ENCODE measurements around the gene IL9. TPM values are rescaled to one million over a fixed set of nuclear protein-coding genes. Genes with fewer than 3 reads are reported as not detected.
A peak's percentile ranks its signal among the peaks of the same experiment; 100 is the strongest.

IL9 gene
- total and polyA plus RNA-seq, 2 of the 13 experiments (the other 11 are each of a cell fraction or from before 2014, with no cell fraction given): not detected

- TF ChIP-seq GLMP (CRISPR knock-in tag; IDR thresholded peaks at IDR 0.05; ENCODE audit: borderline replicate concordance) (no peak), STAG1 (CRISPR knock-in tag; IDR thresholded peaks at IDR 0.05) (no peak), KLF16 (CRISPR knock-in tag; IDR thresholded peaks at IDR 0.05) (no peak), ZNF331 (CRISPR knock-in tag; IDR thresholded peaks at IDR 0.05) (0 out of 2 replicates have a peak, but pooled peaks have one; percentile 16), MED13 (CRISPR knock-in tag; IDR thresholded peaks at IDR 0.05) (no peak), HIVEP1 (CRISPR knock-in tag; IDR thresholded peaks at IDR 0.05) (no peak), DMAP1 (CRISPR knock-in tag; IDR thresholded peaks at IDR 0.05) (no peak), MYC (CRISPR knock-in tag; IDR thresholded peaks at IDR 0.05; ENCODE audit: borderline replicate concordance) (no peak), SETDB1 (CRISPR knock-in tag; IDR thresholded peaks at IDR 0.05; ENCODE audit: borderline replicate concordance) (no peak), ZFP41 (CRISPR knock-in tag; IDR thresholded peaks at IDR 0.05; ENCODE audit: borderline replicate concordance) (no peak), EZH2 (conservative IDR thresholded peaks at IDR 0.05; ENCODE audit: low read depth, low read length) (no peak), NCOR1 (IDR thresholded peaks at IDR 0.05; ENCODE audit: borderline replicate concordance, low read length) (no peak), SMYD3 (CRISPR knock-in tag; IDR thresholded peaks at IDR 0.05) (no peak), NR1H2 (CRISPR knock-in tag; IDR thresholded peaks at IDR 0.05; ENCODE audit: borderline replicate concordance, low read depth) (no peak), ZKSCAN8 (CRISPR knock-in tag; IDR thresholded peaks at IDR 0.05; ENCODE audit: borderline replicate concordance) (no peak)
Observed at GRCh38 chr5:135869276-135869675, 26.4 kb downstream of the IL9 start (continued).

GRCh38 chr5:135868681-135869080, 27.0 kb downstream of the IL9 start:
- no peaks in the 10 kb centered on the region for H3K36me3 ChIP-seq (replicated peaks in 1 of 2; ENCODE audit: control insufficient read depth in 1 of 2, insufficient read depth in 2 of 2, low read length in 2 of 2)
- H3K9ac ChIP-seq (ENCODE audit: insufficient read depth, low read depth, low read length): no peak overlapping the region
- CTCF ChIA-PET (ENCODE audit: low intra/inter-chr PET ratio, low total read pairs): no interaction called here
- FAIRE-seq: peak; percentile 54
- H3K4me1 ChIP-seq (ENCODE audit: insufficient read depth, low read length): peaks cover 45% of the 10 kb centered on the region
- H2AFZ ChIP-seq (ENCODE audit: low read length): no peak overlapping the region
- no peaks in the 10 kb centered on the region for H3K79me2 ChIP-seq (ENCODE audit: insufficient read depth, low read length)
- no peak overlapping the region for H3K4me3 ChIP-seq (replicated peaks in 1 of 3; ENCODE audit: insufficient read depth in 1 of 3, low read depth in 2 of 3, low read length in 3 of 3)
- H3K27me3 ChIP-seq (ENCODE audit: control insufficient read depth in 1 of 2, insufficient read depth in 2 of 2, low read length in 2 of 2): no peaks in the 10 kb centered on the region; a peak in 1 of 5 replicates
- peak; percentile 26 for ATAC-seq
- H3K27ac ChIP-seq (ENCODE audit: extremely low read length, insufficient read depth, low read length): peak overlapping the region; percentile 43
- H4K20me1 ChIP-seq (ENCODE audit: insufficient read depth, low read length): no peaks in the 10 kb centered on the region
- peak overlapping the region; percentile 22; the same call in 1 of the 2 replicates for H3K4me2 ChIP-seq (ENCODE audit: low read depth, low read length)
- peak; percentile 48 for DNase-seq (ENCODE audit: low spot score)
- in situ Hi-C loops (cut with HindIII; ENCODE audit: extremely low pct_ligation_motif_present, low pct_unique_long_range_greater_than_20kb): loop anchor here (25.0 kb wide), 1 partner anchor 544 kb away; no protein-coding TSS in a partner anchor
- no peaks in the 10 kb centered on the region for H3K9me3 ChIP-seq (ENCODE audit: low read length)
- POLR2A ChIA-PET: no interaction called here
- BruUV-seq (replicated peaks): no TSS peak
- WGBS (ENCODE audit: low lambda C conversion rate): 0% methylated on average over 2 of the region's 2 CpGs
- intact Hi-C loops (cut with micrococcal nuclease; ENCODE audit: unreplicated experiment): no loop called here
- TF ChIP-seq PAX8 (CRISPR knock-in tag; IDR thresholded peaks at IDR 0.05; ENCODE audit: borderline replicate concordance): no peak
- TF ChIP-seq FOXP1 (IDR thresholded peaks at IDR 0.05): no peak
- TF ChIP-seq FOXP1 (CRISPR knock-in tag; IDR thresholded peaks at IDR 0.05): peak; percentile 29; the same call in 1 of the 2 replicates
- no peak for TF ChIP-seq FOXA1 (IDR thresholded peaks at IDR 0.05)
- TF ChIP-seq FOXA1 (CRISPR knock-in tag; IDR thresholded peaks at IDR 0.05): no peak
- no peak for TF ChIP-seq GTF3A (CRISPR knock-in tag; conservative IDR thresholded peaks at IDR 0.05)
- TF ChIP-seq ZNF781 (CRISPR knock-in tag; IDR thresholded peaks at IDR 0.05; ENCODE audit: borderline replicate concordance, not compliant biosample characterization): no peak
- peak; percentile 73 for TF ChIP-seq RARA (CRISPR knock-in tag; IDR thresholded peaks at IDR 0.05)
- no peak for TF ChIP-seq ZNF138 (CRISPR knock-in tag; IDR thresholded peaks at IDR 0.05; ENCODE audit: low read depth)
